GM12801 (cell line): ENCODE results near the gene DNAJC11.

Experiments used
- TF ChIP-seq, protein P1 (sequence below): IDR thresholded peaks from one replicate; pipeline ENCODE4 v1.5.1; 2011; ENCODE audit warnings: control low read depth; ENCODE audit not compliant: insufficient read length; ENCODE audit errors: extremely low read depth

DNAJC11 gene

DNA sequence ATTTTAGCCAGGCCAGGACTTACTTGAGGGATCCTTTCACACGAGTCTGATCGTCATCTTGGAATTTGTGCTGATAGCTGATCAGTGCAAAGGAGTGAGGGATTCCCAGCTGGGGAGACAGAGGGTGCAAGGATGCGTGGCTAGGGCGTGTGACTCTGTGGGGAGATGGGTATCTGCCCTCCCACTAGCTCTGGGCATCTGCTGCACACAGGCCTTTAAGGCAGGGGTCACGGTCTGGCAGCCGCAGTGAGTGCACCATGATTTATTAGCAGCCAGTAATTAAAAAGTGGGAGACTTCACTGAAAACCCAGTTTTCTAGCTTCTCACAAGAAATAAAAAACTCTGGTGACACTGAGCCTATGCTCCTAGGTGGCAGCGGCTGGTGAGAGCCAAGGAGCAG lies 56.6 kb downstream of the DNAJC11 start:
- TF ChIP-seq, protein P1, sequence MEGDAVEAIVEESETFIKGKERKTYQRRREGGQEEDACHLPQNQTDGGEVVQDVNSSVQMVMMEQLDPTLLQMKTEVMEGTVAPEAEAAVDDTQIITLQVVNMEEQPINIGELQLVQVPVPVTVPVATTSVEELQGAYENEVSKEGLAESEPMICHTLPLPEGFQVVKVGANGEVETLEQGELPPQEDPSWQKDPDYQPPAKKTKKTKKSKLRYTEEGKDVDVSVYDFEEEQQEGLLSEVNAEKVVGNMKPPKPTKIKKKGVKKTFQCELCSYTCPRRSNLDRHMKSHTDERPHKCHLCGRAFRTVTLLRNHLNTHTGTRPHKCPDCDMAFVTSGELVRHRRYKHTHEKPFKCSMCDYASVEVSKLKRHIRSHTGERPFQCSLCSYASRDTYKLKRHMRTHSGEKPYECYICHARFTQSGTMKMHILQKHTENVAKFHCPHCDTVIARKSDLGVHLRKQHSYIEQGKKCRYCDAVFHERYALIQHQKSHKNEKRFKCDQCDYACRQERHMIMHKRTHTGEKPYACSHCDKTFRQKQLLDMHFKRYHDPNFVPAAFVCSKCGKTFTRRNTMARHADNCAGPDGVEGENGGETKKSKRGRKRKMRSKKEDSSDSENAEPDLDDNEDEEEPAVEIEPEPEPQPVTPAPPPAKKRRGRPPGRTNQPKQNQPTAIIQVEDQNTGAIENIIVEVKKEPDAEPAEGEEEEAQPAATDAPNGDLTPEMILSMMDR, result no peak

DNA sequence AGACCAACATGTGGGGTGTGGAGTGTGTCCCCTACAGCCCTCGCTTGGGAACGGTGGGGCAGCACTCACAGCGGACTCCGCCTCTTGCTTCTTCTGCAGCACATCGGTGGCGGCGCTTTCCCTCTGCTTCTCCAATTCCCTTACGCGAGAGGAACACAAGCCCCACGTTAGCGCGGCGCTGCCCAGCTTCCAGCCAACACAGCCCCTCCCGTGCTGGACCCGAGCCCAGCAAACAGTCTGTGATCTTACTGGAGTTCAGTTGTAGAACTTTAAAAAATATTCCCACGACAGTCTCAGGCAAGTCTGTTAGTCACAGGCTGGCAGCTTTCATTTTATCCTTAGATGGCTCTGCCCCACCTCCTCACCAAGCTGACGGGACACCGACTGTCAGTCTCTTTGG lies 63.4 kb downstream of the DNAJC11 start:
- TF ChIP-seq, protein P1, result no peak

DNA sequence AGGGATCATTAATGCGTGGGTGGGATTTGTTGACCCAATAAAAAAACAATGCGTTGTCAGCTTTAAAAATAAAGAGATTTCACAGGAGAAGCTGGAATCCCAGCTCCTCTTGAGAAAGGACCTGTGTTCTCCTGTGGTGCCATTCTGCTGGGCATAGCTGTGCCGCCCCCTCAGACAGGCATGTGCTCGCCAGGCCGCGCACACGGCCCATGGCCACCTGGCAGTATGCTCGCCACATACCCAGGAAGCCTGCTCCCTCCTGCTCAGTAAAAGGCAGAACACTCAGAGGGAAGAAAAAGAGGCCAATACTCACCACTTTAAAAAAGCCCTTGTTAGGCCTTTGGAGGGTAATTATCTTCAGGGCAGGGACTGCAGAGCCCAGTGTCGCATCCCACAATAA lies 63.8 kb downstream of the DNAJC11 start:
- TF ChIP-seq, protein P1, result no peak

DNA sequence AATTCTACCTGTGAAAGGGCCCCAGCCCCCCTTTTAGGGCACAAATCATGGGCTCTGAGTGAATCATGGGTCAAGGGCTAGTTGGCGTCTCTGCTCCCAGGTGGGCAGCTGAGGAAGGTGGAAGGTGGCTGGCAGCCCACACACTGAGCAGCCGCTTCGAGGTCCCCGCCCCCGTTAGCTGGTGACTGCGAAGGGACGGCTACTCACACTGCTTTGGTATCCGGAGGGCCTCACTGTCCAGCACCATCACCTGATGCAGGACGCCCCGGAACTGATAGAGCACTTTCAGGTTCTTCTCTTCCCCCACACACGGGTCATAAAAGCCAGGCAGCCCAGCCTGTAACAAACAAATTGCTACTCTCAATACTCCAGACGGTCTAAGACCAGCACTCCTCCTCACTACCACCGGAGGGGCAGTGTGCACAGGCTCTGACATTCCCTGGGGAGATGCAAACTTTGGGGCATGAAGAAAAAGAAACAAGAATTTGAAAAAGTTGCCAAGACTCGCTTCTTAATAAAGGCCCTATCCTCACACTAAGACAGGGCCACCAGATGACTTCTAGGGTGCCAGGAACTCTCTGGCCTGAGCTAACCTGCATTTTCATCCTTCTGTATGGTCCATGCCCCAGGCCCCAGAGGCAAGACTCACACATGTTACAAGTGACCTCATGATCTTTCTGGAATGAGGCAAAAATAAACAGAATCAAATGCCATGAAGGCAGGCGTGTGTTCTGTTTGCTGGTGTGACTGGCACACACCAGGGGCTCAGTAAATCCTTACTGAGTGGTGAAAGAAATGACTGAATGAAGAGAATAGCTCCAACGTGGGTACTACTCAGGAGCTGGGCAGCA lies 65.5 kb downstream of the DNAJC11 start:
- TF ChIP-seq, protein P1, result no peak

DNA sequence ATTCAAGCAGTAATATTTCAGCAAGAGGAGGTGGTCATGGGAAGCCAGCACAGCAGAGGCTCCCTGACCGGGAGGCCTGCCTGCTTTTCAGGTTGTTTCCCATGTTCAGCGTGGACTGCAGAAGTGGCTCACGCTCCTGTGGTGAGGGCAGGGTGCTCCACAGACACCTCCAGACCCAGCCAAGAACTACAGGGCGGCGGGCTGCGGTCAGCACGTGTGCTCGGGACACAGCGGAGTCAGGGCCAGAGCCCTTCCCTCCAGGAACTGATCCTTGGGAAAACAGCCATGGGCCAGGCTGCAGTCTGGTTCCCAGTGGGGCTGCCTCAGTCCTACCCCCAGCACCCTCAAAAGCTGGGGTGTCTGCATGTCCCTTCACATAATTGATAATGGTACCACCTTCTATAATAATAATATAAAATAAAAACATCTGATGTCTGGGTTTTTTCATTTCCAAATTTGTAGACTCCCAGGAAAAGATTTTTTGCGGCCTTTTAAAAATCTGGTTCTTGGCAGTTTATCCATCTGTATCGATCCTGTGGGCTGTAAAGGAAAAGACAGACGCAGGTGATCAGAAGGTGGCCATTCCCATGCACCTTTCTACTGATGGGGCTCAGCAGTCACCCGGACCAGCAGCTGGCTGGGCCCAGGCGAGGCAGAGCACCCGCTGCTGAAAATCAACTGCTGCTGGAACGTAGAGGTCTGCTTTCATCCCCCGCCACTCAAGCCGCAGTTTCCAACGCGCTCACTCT lies 66.3 kb downstream of the DNAJC11 start:
- TF ChIP-seq, protein P1, result no peak

DNA sequence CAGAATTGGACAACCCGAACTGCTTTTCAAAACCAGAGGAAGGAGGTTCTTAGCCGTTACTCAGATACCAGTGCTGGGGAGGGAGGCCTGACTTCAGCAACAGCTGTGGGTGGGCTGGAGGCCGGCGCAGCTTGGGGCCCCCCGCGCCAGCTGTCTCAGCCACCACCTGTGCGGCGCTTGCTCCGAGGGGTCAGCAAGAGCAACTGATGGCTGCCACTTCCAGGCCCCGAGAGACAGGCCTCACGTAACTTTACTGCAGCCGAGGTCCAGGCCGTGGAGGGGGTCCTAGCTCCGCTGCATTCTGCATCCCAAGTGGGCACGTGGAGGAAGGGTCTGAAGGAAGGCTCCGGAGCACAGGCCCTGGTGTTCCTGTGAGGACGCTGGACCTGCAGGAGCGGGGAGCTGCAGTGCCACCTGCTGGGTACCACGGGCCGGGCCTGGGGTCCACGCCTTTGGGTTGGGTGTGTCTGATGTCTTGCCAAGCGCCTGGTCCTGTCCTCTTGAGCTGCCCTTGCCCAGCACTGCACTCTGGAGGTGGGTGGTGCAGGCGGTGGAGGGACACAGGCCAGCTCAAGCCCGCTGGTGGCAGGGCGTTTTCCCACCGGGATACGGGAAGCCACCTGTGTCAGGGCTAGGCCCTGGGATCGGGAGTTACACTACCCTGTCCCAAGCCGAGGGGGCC lies 67.1 kb downstream of the DNAJC11 start:
- TF ChIP-seq, protein P1, result no peak
